ENCODE data around the gene ARHGAP44. TPM values are rescaled to one million over a fixed set of nuclear protein-coding genes. Genes with fewer than 3 reads are reported as not detected.

Gene ARHGAP44
- total RNA-seq, 2 experiments from 2014 or later = not detected

DNA sequence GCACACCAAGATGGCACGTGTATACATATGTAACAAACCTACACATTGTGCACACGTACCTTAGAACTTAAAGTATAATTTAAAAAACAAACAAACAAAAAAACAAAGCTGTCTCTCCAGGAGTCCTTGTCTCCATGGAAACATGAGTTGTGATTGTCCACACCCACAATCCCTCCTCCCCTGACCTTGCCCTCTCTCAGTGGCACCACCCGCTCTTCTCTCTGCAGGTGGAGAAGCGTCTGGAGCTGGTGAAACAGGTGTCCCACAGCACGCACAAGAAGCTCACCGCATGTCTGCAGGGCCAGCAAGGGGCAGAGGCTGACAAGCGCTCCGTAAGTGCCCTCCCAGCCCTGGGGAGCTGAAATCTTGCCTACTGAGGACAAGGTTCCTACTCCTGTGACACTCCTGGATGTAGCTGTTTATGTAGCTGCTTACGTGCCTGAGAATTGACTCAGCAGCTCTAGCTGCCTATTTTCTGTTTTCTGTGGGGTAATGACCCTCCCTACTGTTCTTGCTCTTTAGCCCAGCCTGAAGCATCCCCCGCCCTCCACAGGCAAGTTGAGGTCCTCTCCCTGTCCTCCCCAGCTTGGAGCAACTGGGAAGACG, 107.0 kb downstream of the ARHGAP44 start:
- H3K27me3 Mint-ChIP-seq = no peaks in the 10 kb centered on the region
- CTCF ChIA-PET = interaction anchor here (0.5 kb wide), 1 partner anchor 40 kb away, joined by 3 read pairs; no protein-coding TSS in a partner anchor
- H3K4me1 Mint-ChIP-seq = no peaks in the 10 kb centered on the region
- no peaks in the 10 kb centered on the region for H3K36me3 Mint-ChIP-seq (ENCODE audit: low read depth)
- no peak for DNase-seq
- peaks cover 10% of the 10 kb centered on the region for H3K9me3 Mint-ChIP-seq
- POLR2A ChIA-PET = no interaction called here
- no peak overlapping the region for H3K4me3 Mint-ChIP-seq
- no peak overlapping the region for H3K27ac Mint-ChIP-seq

DNA sequence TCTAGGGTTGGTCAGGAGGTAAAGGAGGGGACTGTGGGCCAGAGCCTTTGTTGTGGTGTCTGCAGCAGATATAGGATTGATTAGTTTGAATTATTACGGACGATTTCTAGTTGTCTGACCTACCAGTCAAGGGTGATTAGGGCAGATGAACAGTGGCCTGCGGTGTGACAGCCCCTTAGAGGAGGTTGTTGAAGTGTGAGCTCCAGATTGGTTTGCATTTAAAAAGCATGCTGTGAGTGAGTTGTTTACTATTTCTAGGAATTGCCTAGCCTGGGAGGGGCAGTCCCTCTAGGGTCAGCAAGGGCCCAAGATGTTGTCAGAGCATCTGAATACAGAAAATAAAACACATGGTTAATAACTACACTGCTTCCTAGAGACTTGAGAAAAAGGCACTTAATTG, 108.8 kb downstream of the ARHGAP44 start:
- no peak for DNase-seq
- ChIA-PET CTCF (no interaction called here), POLR2A (no interaction called here)
- Mint-ChIP-seq H3K27ac (no peak overlapping the region), H3K4me1 (no peaks in the 10 kb centered on the region), H3K4me3 (no peak overlapping the region), H3K9me3 (peaks cover 7% of the 10 kb centered on the region), H3K36me3 (ENCODE audit: low read depth) (no peaks in the 10 kb centered on the region), H3K27me3 (no peaks in the 10 kb centered on the region)

DNA sequence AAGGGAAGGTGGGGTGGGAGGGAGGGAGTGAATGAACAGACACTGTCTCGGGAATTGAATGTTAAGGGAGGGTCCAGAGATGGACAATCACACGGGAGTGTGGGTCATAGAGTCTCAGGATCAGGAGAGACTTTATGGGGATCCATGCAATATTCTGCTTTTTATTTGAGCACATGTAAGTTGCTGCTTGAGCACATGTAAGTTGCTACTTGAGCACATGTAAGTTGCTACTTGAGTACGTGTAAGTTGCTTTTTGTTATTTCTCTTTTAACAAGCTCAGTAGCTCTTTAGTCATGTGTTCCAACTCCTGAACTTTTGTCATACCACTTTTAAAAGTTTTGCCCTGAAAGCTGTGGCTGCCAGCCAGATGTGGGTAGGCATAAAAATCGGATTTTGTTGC, 110.3 kb downstream of the ARHGAP44 start:
- POLR2A ChIA-PET = no interaction called here
- no peaks in the 10 kb centered on the region for H3K36me3 Mint-ChIP-seq (ENCODE audit: low read depth)

DNA sequence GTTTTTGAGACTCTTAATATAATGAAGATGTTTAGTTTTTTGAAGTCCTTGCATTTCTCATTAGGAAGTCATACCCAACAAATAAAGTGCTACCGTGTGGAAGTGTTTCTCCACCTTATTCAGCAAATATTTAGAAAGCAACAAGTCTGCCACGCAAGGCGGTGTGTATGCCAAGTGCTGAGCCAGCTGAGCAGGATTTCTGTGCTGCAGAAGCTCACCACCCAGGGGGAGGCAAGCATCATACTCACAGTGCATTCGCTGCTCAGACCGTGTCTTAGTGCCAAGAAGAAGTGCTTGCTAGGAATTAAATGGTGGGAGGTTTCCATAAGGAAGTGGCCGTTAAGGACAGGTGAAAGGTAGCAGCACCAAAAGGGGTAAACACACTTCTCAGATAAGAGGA, 111.2 kb downstream of the ARHGAP44 start:
- no peak overlapping the region for H3K4me3 Mint-ChIP-seq
- DNase-seq = no peak
- H3K27ac Mint-ChIP-seq = no peak overlapping the region
- peaks cover 9% of the 10 kb centered on the region for H3K9me3 Mint-ChIP-seq
- no peaks in the 10 kb centered on the region for H3K4me1 Mint-ChIP-seq
- ChIA-PET CTCF (no interaction called here), POLR2A (no interaction called here)
- no peaks in the 10 kb centered on the region for H3K27me3 Mint-ChIP-seq
- H3K36me3 Mint-ChIP-seq (ENCODE audit: low read depth) = no peaks in the 10 kb centered on the region

More for the DNA sequence above, 110.3 kb downstream of the ARHGAP44 start:
- no peaks in the 10 kb centered on the region for H3K4me1 Mint-ChIP-seq
- no peak overlapping the region for H3K4me3 Mint-ChIP-seq
- H3K9me3 Mint-ChIP-seq = peaks cover 9% of the 10 kb centered on the region
- no peak for DNase-seq
- no peak overlapping the region for H3K27ac Mint-ChIP-seq
- H3K27me3 Mint-ChIP-seq = no peaks in the 10 kb centered on the region
- CTCF ChIA-PET = no interaction called here

DNA sequence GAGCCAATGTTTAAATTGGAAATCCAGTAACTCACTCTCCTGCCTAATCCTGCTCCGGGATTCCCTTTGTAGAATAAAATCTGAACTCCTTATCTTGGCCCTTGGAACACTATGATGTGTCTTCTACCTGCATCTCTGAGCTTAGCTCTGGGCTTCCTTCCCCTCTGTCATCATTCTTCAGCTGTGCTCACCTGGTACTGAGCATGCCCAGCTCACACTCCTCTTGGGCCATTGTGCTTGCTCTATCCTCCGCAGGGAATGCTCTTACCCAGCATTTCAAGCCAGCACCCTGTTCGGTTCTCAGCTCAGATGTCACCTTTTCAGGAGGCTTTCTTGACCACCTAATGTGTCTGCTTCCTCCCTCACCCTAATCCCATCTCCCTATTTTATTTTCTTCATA, 112.7 kb downstream of the ARHGAP44 start:
- no peak overlapping the region for H3K4me3 Mint-ChIP-seq
- peaks cover 11% of the 10 kb centered on the region for H3K9me3 Mint-ChIP-seq
- no peak overlapping the region for H3K27ac Mint-ChIP-seq
- H3K36me3 Mint-ChIP-seq (ENCODE audit: low read depth) = no peaks in the 10 kb centered on the region
- no peak for DNase-seq
- no peaks in the 10 kb centered on the region for H3K4me1 Mint-ChIP-seq
- ChIA-PET CTCF (no interaction called here), POLR2A (no interaction called here)
- H3K27me3 Mint-ChIP-seq = no peaks in the 10 kb centered on the region

DNA sequence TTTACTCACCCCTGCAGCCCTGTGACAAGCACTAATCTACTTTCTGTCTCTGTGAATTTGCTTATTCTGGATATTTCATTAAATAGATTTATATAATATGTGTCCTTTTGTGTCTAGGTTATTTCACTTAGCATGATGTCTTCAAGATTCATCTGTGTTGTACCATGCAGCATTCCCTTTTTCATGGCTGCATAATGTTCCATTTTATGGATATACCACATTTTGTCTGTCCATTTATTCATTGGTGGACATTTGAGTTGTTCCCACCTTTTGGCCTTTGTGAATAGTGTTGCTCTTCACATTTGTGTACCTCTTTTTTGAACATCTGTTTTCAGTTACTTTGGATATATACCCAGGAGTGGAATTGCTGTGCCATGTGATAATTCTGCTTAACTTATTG, 118.2 kb downstream of the ARHGAP44 start:
- no peaks in the 10 kb centered on the region for H3K4me1 Mint-ChIP-seq
- peaks cover 12% of the 10 kb centered on the region for H3K9me3 Mint-ChIP-seq
- ChIA-PET CTCF (no interaction called here), POLR2A (no interaction called here)
- no peak for DNase-seq
- no peaks in the 10 kb centered on the region for H3K36me3 Mint-ChIP-seq (ENCODE audit: low read depth)
- H3K27me3 Mint-ChIP-seq = no peaks in the 10 kb centered on the region
- no peak overlapping the region for H3K4me3 Mint-ChIP-seq
- no peak overlapping the region for H3K27ac Mint-ChIP-seq

DNA sequence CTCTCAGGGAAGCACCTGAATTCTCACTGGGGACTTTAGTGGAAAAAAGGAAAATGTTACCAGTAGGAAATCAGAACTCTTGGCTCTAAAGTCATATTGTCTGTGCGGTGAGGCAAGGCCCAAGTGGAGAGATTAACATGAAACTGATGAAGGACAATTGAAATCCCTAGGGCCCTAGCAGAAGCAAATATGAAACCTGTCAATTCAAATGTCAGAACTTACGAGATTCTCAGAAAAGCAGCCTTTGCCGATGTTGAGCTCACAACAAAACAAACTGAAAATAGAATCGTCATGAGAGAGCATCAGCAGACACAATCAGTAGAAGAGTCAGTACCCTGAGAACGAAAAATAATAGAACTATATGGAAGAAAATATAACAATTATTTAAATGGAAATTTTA, 119.7 kb downstream of the ARHGAP44 start:
- CTCF ChIA-PET = no interaction called here
- POLR2A ChIA-PET = no interaction called here
- H3K4me1 Mint-ChIP-seq = no peaks in the 10 kb centered on the region
- H3K27me3 Mint-ChIP-seq = no peaks in the 10 kb centered on the region
- H3K27ac Mint-ChIP-seq = no peak overlapping the region
- no peak overlapping the region for H3K4me3 Mint-ChIP-seq
- peaks cover 12% of the 10 kb centered on the region for H3K9me3 Mint-ChIP-seq
- DNase-seq = no peak
- H3K36me3 Mint-ChIP-seq (ENCODE audit: low read depth) = no peaks in the 10 kb centered on the region

DNA sequence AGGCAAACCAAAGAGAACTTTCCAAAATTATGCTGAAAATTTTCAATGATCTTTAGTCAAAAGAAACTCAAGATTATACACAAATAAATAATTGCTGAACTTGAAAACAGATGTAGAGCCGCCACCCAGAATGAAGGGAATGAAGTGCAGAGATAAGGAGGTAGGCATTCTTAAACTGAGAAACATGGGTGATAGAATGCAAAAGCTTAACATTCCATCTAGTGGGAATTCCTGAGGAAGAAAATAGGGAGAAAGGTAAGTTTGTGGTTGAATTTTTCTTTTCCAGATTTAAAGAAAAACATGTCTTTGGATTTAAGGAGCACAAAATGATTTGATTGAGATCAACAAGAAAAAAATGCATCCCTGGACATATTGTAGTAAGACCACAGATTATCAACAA, 120.2 kb downstream of the ARHGAP44 start:
- Mint-ChIP-seq H3K27ac (no peak overlapping the region), H3K4me1 (no peaks in the 10 kb centered on the region), H3K27me3 (no peaks in the 10 kb centered on the region), H3K4me3 (no peak overlapping the region), H3K36me3 (ENCODE audit: low read depth) (no peaks in the 10 kb centered on the region), H3K9me3 (peaks cover 9% of the 10 kb centered on the region)
- ChIA-PET POLR2A (no interaction called here), CTCF (no interaction called here)
- no peak for DNase-seq

DNA sequence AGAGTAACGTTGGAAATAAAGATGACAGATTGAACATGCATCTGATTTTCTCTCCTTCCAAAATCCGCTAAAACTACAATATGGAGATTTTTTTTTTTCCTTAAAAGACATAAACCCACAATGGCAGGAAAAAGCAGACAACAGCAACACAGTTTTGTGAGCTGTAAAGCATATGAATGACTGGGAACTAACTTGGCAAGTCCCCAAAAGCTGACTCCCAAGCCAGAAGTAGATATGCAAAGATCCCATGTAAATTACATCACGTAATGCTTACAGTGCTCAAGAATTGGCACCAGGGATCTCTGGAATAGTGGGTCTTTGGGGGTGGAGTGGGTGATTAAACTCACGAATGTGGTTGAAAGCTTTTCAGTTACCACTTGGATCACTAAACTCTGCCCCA, 121.9 kb downstream of the ARHGAP44 start:
- DNase-seq = no peak
- peaks cover 6% of the 10 kb centered on the region for H3K9me3 Mint-ChIP-seq
- H3K27me3 Mint-ChIP-seq = no peaks in the 10 kb centered on the region
- no peaks in the 10 kb centered on the region for H3K4me1 Mint-ChIP-seq
- no peaks in the 10 kb centered on the region for H3K36me3 Mint-ChIP-seq (ENCODE audit: low read depth)
- ChIA-PET POLR2A (no interaction called here), CTCF (no interaction called here)
- H3K4me3 Mint-ChIP-seq = no peak overlapping the region
- H3K27ac Mint-ChIP-seq = no peak overlapping the region

DNA sequence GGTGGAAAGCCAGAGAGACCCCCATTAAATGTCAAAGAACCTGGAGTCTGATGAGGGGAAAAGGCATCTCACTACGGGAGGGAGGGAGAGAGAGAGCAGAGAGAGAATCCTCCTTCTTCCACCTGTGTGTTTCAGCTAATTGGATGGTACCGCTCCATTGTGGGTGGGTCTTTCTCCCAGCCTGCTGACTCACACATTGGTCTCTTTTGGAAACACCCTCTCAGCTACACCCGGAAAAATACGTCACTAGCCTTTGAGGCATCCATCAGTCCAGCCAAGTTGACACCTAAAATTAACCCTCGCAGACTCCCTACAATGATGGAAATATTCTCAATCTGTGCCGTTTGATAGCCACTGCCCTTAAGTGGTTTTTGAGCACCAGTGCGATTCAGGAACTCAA, 128.1 kb downstream of the ARHGAP44 start:
- H3K4me1 Mint-ChIP-seq = no peaks in the 10 kb centered on the region
- no peaks in the 10 kb centered on the region for H3K27me3 Mint-ChIP-seq
- DNase-seq = no peak

DNA sequence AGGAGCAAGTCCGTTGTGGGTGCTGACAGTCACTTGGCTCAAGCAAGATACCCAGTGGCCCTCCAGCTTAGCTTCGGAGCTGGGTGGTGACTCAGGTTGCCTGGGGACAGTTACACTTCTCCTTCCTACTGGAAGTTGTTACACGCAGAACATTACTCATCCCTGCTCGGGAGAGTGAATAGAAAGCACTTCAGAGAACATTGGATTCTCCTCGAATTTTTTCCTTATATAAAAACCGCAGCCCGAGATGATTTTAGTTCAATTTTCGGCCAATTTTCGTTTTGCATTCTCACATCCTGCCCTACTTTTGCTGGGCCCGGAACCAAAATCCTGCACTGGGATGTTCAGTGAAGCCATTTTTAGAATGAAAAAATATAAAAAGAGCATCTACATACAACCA, 128.8 kb downstream of the ARHGAP44 start:
- H3K36me3 Mint-ChIP-seq (ENCODE audit: low read depth) = no peaks in the 10 kb centered on the region
- no peak overlapping the region for H3K27ac Mint-ChIP-seq
- ChIA-PET POLR2A (no interaction called here), CTCF (no interaction called here)
- H3K4me1 Mint-ChIP-seq = no peaks in the 10 kb centered on the region
- no peak for DNase-seq
- H3K9me3 Mint-ChIP-seq = no peaks in the 10 kb centered on the region
- H3K27me3 Mint-ChIP-seq = no peaks in the 10 kb centered on the region
- no peak overlapping the region for H3K4me3 Mint-ChIP-seq

More for the DNA sequence above, 128.1 kb downstream of the ARHGAP44 start:
- Mint-ChIP-seq H3K4me3 (no peak overlapping the region), H3K9me3 (no peaks in the 10 kb centered on the region), H3K36me3 (ENCODE audit: low read depth) (no peaks in the 10 kb centered on the region), H3K27ac (no peak overlapping the region)
- ChIA-PET CTCF (no interaction called here), POLR2A (no interaction called here)

DNA sequence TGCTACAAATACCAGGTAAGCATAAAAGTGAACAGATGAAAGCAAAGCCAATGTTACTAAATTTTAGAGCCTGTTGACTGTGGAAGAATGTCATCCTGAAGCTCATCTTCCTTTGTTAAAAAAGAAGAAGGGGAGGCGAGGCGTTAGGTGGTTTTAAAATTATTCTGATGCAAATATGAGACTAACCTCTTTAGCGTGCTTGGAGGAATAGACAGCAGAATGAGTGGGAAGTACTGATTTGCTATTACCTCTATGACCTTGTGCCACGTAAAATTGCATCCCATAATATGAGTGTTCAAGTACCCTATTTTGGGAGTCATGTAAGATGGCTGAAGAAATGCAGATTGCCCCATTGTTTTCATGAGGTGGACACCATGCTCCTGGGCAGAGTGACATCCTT, 132.8 kb downstream of the ARHGAP44 start:
- ChIA-PET POLR2A (no interaction called here), CTCF (no interaction called here)
- Mint-ChIP-seq H3K27me3 (no peaks in the 10 kb centered on the region), H3K27ac (no peak overlapping the region), H3K4me3 (no peak overlapping the region), H3K4me1 (no peaks in the 10 kb centered on the region), H3K9me3 (no peaks in the 10 kb centered on the region), H3K36me3 (ENCODE audit: low read depth) (no peaks in the 10 kb centered on the region)
- no peak for DNase-seq

DNA sequence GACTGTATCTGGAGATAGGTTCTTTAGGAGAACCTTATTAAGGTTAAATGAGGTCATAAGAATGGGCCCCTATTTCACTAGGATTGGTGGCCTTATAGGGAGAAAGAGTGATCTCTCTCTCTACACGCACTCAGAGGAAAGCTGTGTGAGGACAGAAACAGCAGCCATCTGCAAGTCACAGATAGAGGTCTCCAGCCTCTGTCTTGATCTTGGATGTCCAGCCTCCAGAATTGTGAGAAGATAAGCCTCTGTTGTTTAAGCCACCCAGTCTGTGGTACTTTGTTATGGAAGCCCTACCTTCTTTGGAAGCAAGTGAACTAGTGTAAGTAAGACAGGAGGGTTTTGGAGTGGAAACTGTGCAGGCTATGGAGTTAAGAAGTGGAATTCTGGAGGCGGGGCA, 135.3 kb downstream of the ARHGAP44 start:
- no peaks in the 10 kb centered on the region for H3K27me3 Mint-ChIP-seq
- no peaks in the 10 kb centered on the region for H3K9me3 Mint-ChIP-seq
- CTCF ChIA-PET = no interaction called here
- POLR2A ChIA-PET = no interaction called here
- DNase-seq = no peak
- no peaks in the 10 kb centered on the region for H3K36me3 Mint-ChIP-seq (ENCODE audit: low read depth)
- no peak overlapping the region for H3K27ac Mint-ChIP-seq
- no peaks in the 10 kb centered on the region for H3K4me1 Mint-ChIP-seq
- H3K4me3 Mint-ChIP-seq = no peak overlapping the region

DNA sequence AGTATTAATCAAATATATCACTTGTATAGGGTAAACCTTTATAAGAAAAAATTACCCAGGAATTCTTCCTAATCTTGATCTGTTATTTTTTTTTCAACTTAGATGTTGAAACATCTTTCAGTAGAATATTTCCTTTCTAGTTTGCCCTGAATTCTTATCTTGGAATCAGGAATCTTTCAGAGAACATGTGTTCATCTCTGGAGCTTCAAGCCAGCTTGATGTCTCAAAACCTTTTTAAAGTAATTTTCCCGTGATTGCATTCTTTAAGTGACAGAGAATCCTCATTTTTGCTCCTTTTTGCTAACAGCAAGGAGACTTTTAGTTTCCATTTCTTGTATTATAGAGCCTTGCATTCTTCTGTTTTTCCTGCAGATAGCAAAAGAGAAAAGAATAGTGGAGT, 137.7 kb downstream of the ARHGAP44 start:
- POLR2A ChIA-PET = no interaction called here
- Mint-ChIP-seq H3K27ac (no peak overlapping the region), H3K4me3 (no peak overlapping the region), H3K36me3 (ENCODE audit: low read depth) (no peaks in the 10 kb centered on the region), H3K27me3 (no peaks in the 10 kb centered on the region), H3K4me1 (no peaks in the 10 kb centered on the region), H3K9me3 (no peaks in the 10 kb centered on the region)
- no peak for DNase-seq
- CTCF ChIA-PET = no interaction called here
